GM06990 (cell line): ENCODE measurements around the gene HS1BP3.

Source experiments
- DNase-seq: peaks from one replicate; pipeline ENCODE4 v3.0.0-alpha.2; 2011; ENCODE audit not compliant: insufficient read length; ENCODE audit errors: extremely low read depth
- H3K27me3 ChIP-seq: replicated peaks from 2 replicates; pipeline ENCODE4 v1.6.0; 2011; ENCODE audit warnings: low read length; ENCODE audit not compliant: control insufficient read depth, insufficient read depth
- H3K36me3 ChIP-seq: 2 replicates; pipeline ENCODE4 v1.5.1; 2011; ENCODE audit warnings: low read length; ENCODE audit not compliant: control insufficient read depth, insufficient read depth
- H3K4me3 ChIP-seq: replicated peaks from 2 replicates; pipeline ENCODE4 v1.5.1; 2011; ENCODE audit warnings: low read depth, mild to moderate bottlenecking, control low read depth, low read length
- CTCF ChIP-seq: IDR thresholded peaks from 2 replicates; pipeline ENCODE4 v1.5.1; 2011; ENCODE audit warnings: low read length, control low read depth, mild to moderate bottlenecking, inconsistent platforms; ENCODE audit not compliant: insufficient read depth, poor library complexity, severe bottlenecking

The HS1BP3 gene

GRCh38 chr2:20584045-20584398, 66.9 kb downstream of the HS1BP3 start:
- no peaks in the 10 kb centered on the region; the same call in 1 of the 2 replicates for H3K27me3 ChIP-seq
- H3K4me3 ChIP-seq, result no peak overlapping the region
- no peaks in the 10 kb centered on the region for H3K36me3 ChIP-seq
- DNase-seq, result no peak
- no peak for TF ChIP-seq CTCF

DNA sequence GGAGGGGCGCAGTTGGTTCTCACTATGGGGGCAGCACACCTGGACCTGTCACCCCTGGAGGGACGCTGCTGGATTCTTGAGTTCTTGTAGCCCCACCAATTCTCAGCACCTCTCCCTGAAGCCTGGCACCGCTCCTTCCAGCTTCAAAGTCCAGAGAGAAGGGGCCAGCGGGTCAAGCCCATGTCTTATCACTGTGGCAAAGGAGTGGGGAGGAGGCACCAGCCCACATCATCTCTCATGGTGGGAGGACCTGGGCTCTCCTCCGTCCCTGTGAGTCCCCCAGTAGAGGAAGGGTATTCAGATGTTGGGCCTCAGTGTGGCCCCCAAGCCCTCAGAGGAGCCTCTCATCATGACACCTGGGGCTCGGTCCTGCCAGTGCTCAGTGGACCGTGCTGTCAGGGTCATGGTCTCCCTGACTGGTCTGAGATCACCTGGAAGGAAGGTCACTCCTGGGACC, 67.4 kb downstream of the HS1BP3 start:
- DNase-seq, result no peak
- no peak overlapping the region for H3K4me3 ChIP-seq
- H3K36me3 ChIP-seq, result no peaks in the 10 kb centered on the region

GRCh38 chr2:20582600-20583221, 68.2 kb downstream of the HS1BP3 start:
- TF ChIP-seq CTCF, result no peak
- no peaks in the 10 kb centered on the region for H3K36me3 ChIP-seq
- DNase-seq, result no peak

More for the DNA sequence above, 67.4 kb downstream of the HS1BP3 start:
- no peaks in the 10 kb centered on the region; the same call in 1 of the 2 replicates for H3K27me3 ChIP-seq
- no peak for TF ChIP-seq CTCF

GRCh38 chr2:20580690-20581437, 70.0 kb downstream of the HS1BP3 start:
- H3K36me3 ChIP-seq, result no peaks in the 10 kb centered on the region
- H3K4me3 ChIP-seq, result no peak overlapping the region
- no peaks in the 10 kb centered on the region; the same call in 1 of the 2 replicates for H3K27me3 ChIP-seq
- DNase-seq, result no peak
- TF ChIP-seq CTCF, result no peak

More at GRCh38 chr2:20582600-20583221, 68.2 kb downstream of the HS1BP3 start:
- H3K27me3 ChIP-seq, result no peaks in the 10 kb centered on the region; the same call in 1 of the 2 replicates
- no peak overlapping the region for H3K4me3 ChIP-seq

DNA sequence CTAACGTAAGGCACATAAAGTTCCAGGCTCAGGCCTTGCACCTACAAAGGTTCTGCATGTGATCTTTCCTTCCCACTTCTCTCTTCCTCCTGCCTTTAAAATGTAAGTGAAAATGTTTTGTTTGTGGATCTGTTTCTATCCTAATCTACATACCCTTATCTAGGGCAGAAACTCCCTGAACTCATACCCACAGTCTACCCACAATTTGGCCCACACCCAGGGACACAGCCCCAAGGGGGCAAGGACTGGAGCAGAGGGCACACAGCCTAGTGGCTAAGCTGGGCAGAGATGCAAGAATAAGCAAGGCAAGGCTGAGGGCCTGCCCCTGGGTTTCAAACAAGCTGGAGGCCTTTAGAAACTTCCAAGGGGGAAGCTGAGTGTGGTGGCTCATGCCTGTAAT, 71.0 kb downstream of the HS1BP3 start:
- Histone ChIP-seq H3K4me3 (no peak overlapping the region), H3K36me3 (no peaks in the 10 kb centered on the region), H3K27me3 (no peaks in the 10 kb centered on the region)
- no peak for DNase-seq
- no peak for TF ChIP-seq CTCF
